HG03439 (cell line): ENCODE results near the gene FAM110A.
"Not testable (repeated sequence)": the region's sequence is repeated elsewhere in the genome, so short reads cannot be mapped to it uniquely, and the experiment has no call there.

ENCODE experiments used
- ATAC-seq: cut with Tn5 transposase; IDR thresholded peaks from one replicate; pipeline ENCODE4 v1.9.1; 2021; ENCODE audit warnings: mild to moderate bottlenecking, moderate library complexity; ENCODE audit not compliant: unreplicated experiment

The FAM110A gene

GRCh38 chr20:892371-892770 lies 58.9 kb downstream of the FAM110A start:
- ATAC-seq: not testable (repeated sequence)
